SIG-M5 treated with dmso at 0.1 percent for 504 hours (cell line): ENCODE data around the gene CBLB.

Source experiments
- DNase-seq: peaks from one replicate; lab custom pipeline; 2025; ENCODE audit not compliant: unreplicated experiment; lab: John Stamatoyannopoulos, UW

CBLB gene

GRCh38 chr3:105868742-105869530 lies at the start of gene CBLB:
CBLB (minus strand) TSS chr3:105869012; CDS start chr3:105867577, 1,435 bp downstream.
- DNase-seq: peak; percentile 96

GRCh38 chr3:105916767-105917166 lies 48.0 kb upstream of the CBLB start:
- no peak for DNase-seq

- DNase-seq: no peak
These were observed 46.7 kb upstream of the CBLB start for GRCh38 chr3:105915524-105915923.

GRCh38 chr3:105913616-105914015 lies 44.8 kb upstream of the CBLB start:
- no peak for DNase-seq

- DNase-seq: no peak
These were observed 44.1 kb upstream of the CBLB start for GRCh38 chr3:105912891-105913290.

- no peak for DNase-seq
These were observed 42.7 kb upstream of the CBLB start for GRCh38 chr3:105911496-105911895.

- DNase-seq: peak; percentile 84
These were observed 39.0 kb upstream of the CBLB start for GRCh38 chr3:105907777-105908176.

- no peak for DNase-seq
These were observed 38.0 kb upstream of the CBLB start for GRCh38 chr3:105906836-105907235.

- DNase-seq: no peak
These were observed 37.5 kb upstream of the CBLB start for GRCh38 chr3:105906345-105906744.

- no peak for DNase-seq
These were observed 36.5 kb upstream of the CBLB start for GRCh38 chr3:105905328-105905727.

GRCh38 chr3:105904678-105905284 lies 36.0 kb upstream of the CBLB start:
- no peak for DNase-seq

- DNase-seq: no peak
These were observed 35.4 kb upstream of the CBLB start for GRCh38 chr3:105904251-105904650.

GRCh38 chr3:105899516-105899915 lies 30.7 kb upstream of the CBLB start:
- DNase-seq: no peak

- no peak for DNase-seq
These were observed 22.3 kb upstream of the CBLB start for GRCh38 chr3:105891101-105891500.

GRCh38 chr3:105888621-105889579 lies 20.1 kb upstream of the CBLB start:
- no peak for DNase-seq

- DNase-seq: no peak
These were observed 16.4 kb upstream of the CBLB start for GRCh38 chr3:105885256-105885655.

GRCh38 chr3:105883798-105884377 lies 15.1 kb upstream of the CBLB start:
- DNase-seq: no peak

- DNase-seq: no peak
These were observed 12.0 kb upstream of the CBLB start for GRCh38 chr3:105880681-105881290.

- no peak for DNase-seq
These were observed 9.2 kb upstream of the CBLB start for GRCh38 chr3:105878061-105878460.

- DNase-seq: no peak
These were observed 8.6 kb upstream of the CBLB start for GRCh38 chr3:105877336-105877910.
